HepG2 (cell line): ENCODE measurements around the gene MYO3B.

Experiments used
- EEA1 ChIP-seq: sonication (generic); formaldehyde crosslinking; IDR thresholded peaks from 2 replicates; pipeline ENCODE4 v1.5.1; 2020; ENCODE audit warnings: mild to moderate bottlenecking, missing genetic modification reagents, borderline replicate concordance
- POLR2AphosphoS2 ChIP-seq: IDR thresholded peaks from 2 replicates; pipeline ENCODE4 v1.6.1; 2011; ENCODE audit warnings: low read depth, low read length, improper control_type of control experiment

DNA sequence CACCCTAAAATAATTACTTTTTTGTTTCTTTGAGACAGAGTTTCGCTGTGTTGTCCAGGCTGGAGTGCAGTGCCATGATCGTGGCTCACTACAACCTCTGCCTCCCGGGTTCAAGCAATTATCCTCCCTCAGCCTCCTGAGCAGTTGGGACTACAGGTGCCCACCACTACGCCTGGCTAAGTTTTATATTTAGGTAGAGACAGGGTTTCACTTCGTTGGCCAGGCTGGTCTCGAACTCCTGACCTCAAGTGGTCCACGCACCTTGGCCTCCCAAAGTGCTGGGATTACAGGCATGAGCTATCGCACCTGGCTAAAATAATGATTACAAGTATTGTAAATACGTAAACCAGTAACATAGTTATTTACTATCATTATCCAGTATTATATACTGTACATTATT lies 279.8 kb downstream of the MYO3B start:
- TF ChIP-seq EEA1 (CRISPR knock-in tag) (no peak), POLR2AphosphoS2 (no peak)
